Urinary bladder (tissue), 4 donors: ENCODE measurements around the gene ERGIC1. TPM values are rescaled to one million over a fixed set of nuclear protein-coding genes. Genes with fewer than 3 reads are reported as not detected.

Experiments
- DNase-seq: peaks from one replicate; pipeline ENCODE4 v3.0.0-alpha.2; 2015; ENCODE audit errors: extremely low spot score
- H3K27ac ChIP-seq: one replicate; pipeline ENCODE4 v1.5.1; 2013; ENCODE audit warnings: low read depth, mild to moderate bottlenecking, moderate library complexity
- H3K36me3 ChIP-seq: one replicate; pipeline ENCODE4 v1.6.1; 2013; ENCODE audit warnings: mild to moderate bottlenecking, moderate library complexity; ENCODE audit not compliant: insufficient read depth
- H3K4me1 ChIP-seq: one replicate; pipeline ENCODE4 v1.6.1; 2013; ENCODE audit warnings: mild to moderate bottlenecking, moderate library complexity; ENCODE audit not compliant: insufficient read depth
- H3K4me3 ChIP-seq: one replicate; pipeline ENCODE4 v1.5.1; 2013; ENCODE audit warnings: low read depth, low read length
- WGBS: extraction: QIAGEN DNeasy Blood & Tissue Kit; methylation state at CpG from one replicate; pipeline ENCODE4 v1.1.7; 2013; 5-methylcytosine and 5-hydroxymethylcytosine counted together
- polyA plus RNA-seq: library from polyadenylated mRNA; stranded (reverse); fragments of 200-250 nt; gene quantifications from one replicate; pipeline ENCODE4 v1.2.3, GENCODE V29; 2013
- total RNA-seq: library from RNA; depleted of rRNA; stranded (reverse); fragments of >200 nt; gene quantifications from one replicate; pipeline ENCODE4 v1.2.3, GENCODE V29; 2014
- donor health status: healthy with polysubstance abuse.
- donor health status: healthy.

The ERGIC1 gene
- total and polyA plus RNA-seq, 2 donors, result 68.5 to 103 TPM

DNA sequence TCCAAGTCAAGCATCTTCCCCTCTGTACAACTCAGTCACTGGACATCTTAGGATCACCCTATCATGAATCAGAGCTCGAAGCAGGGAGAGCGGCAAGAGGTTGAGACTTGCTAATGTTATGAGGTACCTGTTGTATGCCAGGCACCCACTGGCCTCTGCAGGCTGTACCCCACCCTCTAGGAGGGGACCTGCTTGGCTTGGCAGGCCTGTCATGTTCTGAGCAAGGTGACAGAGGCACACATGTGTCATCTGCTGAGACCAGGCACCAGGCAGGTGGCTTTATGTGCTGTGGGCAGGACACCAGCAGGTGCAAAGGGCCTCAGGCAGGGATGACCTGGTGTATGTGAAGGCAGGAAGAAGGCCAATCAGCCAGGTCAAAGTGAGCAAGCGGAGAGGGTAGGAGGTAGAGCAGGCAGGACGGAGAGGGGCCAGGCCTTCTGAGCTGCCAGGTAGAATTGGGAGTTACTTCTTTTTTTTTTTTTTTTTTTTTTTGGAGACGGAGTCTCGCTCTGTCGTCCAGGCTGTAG is 64.9 kb downstream of the ERGIC1 start:
- H3K4me3 ChIP-seq, result no peak overlapping the region
- peak overlapping the region; percentile 92 for H3K27ac ChIP-seq
- DNase-seq, result no peak
- WGBS, result 94% methylated on average over 7 of the region's 7 CpGs
- H3K36me3 ChIP-seq, result no peaks in the 10 kb centered on the region
- H3K4me1 ChIP-seq, result no peaks in the 10 kb centered on the region

DNA sequence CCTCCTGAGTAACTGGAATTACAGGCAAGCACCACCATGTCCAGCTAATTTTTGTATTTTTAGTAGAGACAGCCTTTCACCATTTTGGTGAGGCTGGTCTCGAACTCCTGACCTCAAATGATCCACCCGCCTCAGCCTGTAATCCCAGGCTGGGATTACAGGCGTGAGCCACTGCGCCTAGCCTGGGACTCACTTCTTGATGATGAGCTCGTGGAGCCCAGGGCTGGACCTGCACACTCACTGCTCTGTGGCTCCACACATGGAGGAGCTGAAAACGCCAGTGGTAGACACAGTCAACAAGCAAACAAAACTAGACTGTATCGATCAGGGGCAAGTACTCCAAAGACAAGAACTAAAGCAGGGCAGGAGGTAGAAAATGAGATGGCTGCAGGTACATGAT is 65.4 kb downstream of the ERGIC1 start:
- WGBS, result 91% methylated on average over 7 of the region's 7 CpGs
- Histone ChIP-seq H3K4me3 (no peak overlapping the region), H3K4me1 (no peaks in the 10 kb centered on the region), H3K27ac (no peak overlapping the region), H3K36me3 (no peaks in the 10 kb centered on the region)
- DNase-seq, result no peak

DNA sequence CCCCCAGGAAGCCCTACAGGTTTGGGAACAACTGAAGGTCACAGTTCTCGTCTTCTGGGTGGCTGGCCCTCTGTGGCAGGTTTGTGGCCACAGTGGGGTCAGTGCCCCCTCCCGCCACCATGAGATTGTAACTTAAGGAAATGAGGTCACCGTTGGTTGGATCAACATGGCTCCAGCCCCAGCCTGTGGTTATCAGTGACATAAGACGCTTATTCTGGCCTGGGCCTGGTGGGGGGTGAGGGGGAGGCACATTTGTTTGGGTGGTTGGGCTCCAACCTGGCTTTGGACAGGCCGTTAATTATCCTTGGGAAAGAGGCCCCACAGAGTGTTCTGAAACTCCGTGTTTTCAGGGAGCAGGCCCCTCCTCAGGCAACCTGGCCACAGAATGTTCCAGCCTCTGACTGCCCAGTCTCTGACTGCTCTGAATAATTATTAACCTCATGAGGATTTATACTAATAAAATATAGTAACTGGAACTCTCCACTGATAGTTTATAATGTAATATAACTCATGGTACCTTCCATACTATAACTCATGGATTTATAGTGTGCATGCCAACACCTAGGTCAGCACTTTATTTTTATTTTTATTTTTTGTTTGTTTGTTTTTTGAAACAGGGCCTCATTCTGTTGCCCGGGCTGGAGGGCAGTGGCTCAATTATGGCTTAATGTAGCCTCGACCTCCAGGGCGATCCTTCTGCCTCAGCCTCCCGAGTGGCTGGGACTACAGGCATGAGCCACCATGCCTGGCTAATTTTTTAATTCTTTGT is 67.1 kb downstream of the ERGIC1 start:
- H3K4me3 ChIP-seq, result no peak overlapping the region
- 55% methylated on average over 10 of the region's 10 CpGs for WGBS
- H3K27ac ChIP-seq, result peak overlapping the region; percentile 69
- peaks cover 2% of the 10 kb centered on the region for H3K4me1 ChIP-seq
- DNase-seq, result no peak
- no peaks in the 10 kb centered on the region for H3K36me3 ChIP-seq

DNA sequence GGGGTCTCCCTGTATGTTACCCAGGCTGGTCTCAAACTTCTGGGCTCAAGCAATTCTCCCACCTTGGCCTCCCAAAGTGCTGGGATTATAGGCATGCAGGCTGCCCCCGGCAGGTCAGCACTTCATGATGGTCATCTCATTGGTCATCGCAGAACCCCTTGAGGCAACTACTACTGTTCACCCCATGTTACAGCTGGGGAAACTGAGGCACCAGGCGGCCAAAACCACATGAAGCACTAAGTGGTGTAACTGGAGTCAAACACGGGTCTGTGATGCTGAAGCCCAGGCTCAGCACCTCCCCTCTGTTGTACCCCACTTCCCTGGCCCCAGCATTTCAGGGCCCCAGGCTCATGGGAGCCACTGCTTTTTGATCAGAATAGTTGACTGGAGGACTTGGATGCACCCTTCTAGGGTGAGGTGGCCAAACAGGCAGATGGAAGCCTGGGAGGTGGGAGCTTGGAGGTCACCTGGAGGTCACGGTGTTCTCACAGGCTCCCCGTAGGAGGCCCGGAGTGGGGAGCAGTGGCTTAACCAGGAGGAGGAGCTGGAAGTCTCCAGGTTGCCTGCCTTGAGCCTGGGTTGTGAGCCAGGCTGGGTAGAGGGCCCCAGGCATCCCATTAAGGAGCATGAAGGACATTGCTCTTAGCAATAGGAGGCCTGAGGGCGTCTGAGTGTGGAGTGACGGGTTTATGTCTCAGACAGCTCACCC is 67.9 kb downstream of the ERGIC1 start:
- Histone ChIP-seq H3K4me1 (peaks cover 2% of the 10 kb centered on the region), H3K36me3 (no peaks in the 10 kb centered on the region), H3K27ac (peak overlapping the region; percentile 68), H3K4me3 (no peak overlapping the region)
- WGBS, result 77% methylated on average over 9 of the region's 9 CpGs
- DNase-seq, result no peak

DNA sequence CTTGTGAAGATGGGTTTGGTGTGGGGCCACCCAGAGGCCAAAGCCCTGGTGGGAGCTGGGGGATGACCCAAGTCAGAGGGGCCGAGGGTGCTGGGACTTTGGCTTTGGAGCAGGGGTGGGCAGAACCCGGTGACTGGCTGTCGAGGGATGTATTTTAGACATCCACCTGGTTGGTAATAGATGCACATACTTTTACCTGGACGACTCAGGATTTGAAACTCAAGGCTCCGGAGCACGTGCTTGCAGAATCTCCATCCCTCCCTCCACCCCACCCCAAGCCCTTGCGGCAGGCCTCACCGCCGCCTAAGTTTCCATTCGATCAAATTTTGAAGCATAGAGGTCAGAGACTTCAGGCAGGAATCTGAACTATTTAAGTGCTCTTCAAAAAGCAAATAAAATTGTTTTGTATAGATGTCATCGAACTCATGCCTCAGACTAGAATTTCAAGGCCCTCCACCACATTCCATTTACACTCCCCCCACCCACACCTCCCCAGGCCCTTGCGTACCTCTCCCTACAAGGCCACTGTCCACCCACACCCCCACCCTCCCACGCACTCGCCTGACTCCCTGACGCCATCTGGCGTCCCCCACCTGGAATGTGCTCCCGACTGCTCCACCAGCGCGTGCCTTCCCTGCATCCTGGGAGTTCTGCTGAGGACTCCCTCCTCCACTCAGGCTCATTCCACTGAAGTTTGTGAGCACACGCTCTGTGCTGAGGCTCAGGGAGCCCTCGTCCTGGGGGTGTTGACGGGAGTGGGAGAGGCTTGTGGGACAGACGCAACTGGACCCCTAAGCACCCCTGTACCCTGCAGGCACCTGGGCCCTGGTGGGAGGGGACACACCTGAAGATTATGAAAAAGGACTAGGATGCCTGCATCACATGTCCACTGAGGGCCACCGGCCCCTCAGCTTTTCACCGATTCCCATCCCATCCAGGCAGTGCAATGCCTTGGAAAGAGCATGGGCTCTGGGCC is 68.7 kb downstream of the ERGIC1 start:
- H3K36me3 ChIP-seq, result no peaks in the 10 kb centered on the region
- H3K4me3 ChIP-seq, result no peak overlapping the region
- peaks cover 2% of the 10 kb centered on the region for H3K4me1 ChIP-seq
- WGBS, result 47% methylated on average over 25 of the region's 25 CpGs
- no peak for DNase-seq
- H3K27ac ChIP-seq, result peak overlapping the region; percentile 68

DNA sequence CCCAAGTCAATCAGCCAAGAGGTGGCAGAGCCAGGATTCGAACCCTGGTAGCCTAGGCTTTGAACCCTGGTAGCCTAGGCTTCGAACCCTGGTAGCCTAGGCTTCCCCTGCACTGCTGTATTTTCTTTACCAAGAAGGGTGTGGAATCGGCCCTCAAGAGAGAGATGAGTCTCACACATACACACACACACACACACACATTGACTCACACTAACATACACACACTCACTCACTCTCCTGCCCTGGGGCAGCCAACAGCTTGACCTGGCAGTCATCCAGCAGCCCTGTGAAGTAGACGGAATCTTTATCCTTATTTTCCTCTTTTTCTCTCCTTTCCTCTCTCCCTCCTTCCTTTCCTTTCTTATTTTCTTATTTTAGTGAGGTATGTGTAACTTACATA is 69.7 kb downstream of the ERGIC1 start:
- Histone ChIP-seq H3K4me1 (peaks cover 2% of the 10 kb centered on the region), H3K4me3 (no peak overlapping the region), H3K36me3 (no peaks in the 10 kb centered on the region), H3K27ac (peak overlapping the region; percentile 87)
- no peak for DNase-seq
- WGBS, result 48% methylated on average over 4 of the region's 4 CpGs

DNA sequence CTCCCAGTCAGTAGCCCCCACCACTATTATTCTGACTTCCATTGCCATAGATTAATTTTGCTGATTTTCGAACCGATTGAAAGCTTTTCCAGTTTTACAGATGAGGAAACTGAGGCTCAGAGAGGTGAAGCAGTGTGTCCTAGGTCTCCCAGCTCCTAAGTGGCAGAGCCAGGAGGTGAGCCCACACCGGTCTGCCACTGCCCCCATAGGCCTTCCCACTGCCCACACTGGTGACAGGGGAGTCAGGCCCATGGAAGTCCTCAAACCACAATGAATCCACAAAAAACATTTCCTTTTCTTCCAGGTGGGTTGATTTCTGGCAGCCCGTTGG is 70.2 kb downstream of the ERGIC1 start:
- peaks cover 2% of the 10 kb centered on the region for H3K4me1 ChIP-seq
- H3K27ac ChIP-seq, result peak overlapping the region; percentile 87
- no peak overlapping the region for H3K4me3 ChIP-seq
- H3K36me3 ChIP-seq, result no peaks in the 10 kb centered on the region
- WGBS, result 72% methylated on average over 4 of the region's 4 CpGs
- no peak for DNase-seq

DNA sequence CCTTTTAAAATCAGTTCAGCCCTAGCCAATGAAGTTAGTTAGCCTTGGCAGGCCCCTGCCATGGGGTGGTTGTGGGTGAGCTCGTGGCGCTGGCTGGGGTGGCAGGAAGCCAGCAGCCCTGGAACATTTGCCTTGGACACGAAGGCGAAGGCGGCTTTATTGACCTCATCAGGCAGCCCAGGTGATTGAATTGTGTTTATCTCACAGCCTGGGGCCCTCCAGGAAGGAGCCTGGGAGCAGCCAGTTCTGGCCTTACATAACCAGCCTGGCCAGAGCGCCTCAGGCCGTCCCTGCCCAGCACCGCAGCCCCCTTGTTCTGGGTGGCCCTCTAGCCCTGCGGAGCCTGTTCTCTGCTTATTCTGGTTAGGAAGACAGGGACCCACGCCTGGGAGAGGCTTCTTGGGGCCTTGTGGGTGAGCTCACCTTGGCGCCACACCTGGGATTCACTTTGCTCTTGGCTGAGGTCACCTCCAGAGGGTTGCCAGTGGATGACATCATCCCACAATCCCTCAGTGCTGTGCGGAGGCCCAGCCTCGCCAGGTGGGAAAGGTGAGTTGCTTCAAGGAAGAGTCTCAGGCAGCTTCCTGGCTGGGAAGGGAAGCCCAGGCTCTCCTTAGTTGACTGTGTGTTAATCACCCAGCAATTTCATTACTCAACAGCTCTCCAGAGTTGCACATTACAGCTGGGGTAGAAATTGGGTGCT is 70.7 kb downstream of the ERGIC1 start:
- 54% methylated on average over 13 of the region's 13 CpGs for WGBS
- no peak overlapping the region for H3K4me3 ChIP-seq
- peaks cover 2% of the 10 kb centered on the region for H3K4me1 ChIP-seq
- no peaks in the 10 kb centered on the region for H3K36me3 ChIP-seq
- peak overlapping the region; percentile 87 for H3K27ac ChIP-seq
- no peak for DNase-seq

DNA sequence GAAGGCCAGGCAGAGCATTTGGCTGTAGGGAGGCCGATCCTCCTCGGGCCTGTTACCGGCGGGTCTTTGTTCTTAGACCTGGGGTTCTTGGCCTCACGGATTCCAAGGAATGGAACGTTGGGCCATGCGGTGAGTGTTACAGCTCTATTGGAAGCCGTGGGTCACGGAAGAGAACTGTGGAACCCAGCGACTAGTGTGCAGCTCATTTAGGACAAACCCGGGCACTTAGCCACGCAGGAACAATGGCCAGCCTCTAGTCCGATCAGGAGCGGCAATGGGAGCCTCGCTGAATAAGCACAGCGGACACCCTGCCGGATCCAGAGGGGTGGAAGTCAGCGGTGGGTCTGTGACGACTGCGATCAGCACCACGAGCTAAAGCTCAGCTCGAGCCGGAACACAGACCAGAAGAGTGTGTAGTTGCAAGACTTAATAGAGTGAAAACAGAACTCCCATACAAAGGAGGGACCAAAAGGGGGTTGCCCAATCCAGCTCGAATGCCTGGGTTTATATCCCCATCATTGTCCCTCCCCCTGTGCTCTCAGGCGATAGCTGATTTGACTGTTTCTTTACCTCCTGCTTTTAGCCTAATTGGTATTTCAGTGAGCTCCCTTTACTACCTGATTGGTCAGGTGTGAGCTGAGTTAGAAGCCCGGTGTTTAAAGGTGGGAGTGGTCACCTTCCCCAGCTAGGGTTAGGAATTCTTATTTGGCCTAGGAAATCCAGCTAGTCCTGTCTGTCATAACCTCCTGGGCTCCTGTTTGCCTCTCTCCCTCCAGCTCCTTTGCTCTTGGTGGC is 71.5 kb downstream of the ERGIC1 start:
- no peaks in the 10 kb centered on the region for H3K36me3 ChIP-seq
- no peak for DNase-seq
- H3K4me3 ChIP-seq, result no peak overlapping the region
- peak overlapping the region; percentile 87 for H3K27ac ChIP-seq
- 83% methylated on average over 26 of the region's 26 CpGs for WGBS
- peaks cover 2% of the 10 kb centered on the region for H3K4me1 ChIP-seq

DNA sequence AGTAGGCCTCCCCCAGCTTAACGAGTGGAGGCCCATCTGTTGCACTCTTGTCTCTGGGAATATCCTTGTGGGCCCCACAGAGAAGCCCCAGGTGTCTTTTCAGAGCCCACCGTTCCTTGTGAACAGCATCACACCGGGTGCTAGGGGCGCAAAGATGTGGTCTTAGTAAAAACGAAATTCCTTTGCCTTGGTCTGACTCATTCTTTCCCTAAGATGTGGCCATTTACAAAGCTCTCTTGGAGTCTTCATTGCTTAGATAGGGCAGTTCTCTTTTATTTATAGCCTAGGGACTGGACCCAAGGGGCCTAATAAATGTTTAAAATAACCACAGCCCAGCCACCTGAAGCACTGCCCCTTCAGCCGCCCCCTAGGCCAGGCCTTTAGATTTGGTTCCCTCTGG is 72.4 kb downstream of the ERGIC1 start:
- H3K4me3 ChIP-seq, result no peak overlapping the region
- H3K36me3 ChIP-seq, result no peaks in the 10 kb centered on the region
- DNase-seq, result no peak
- 39% methylated on average over 6 of the region's 6 CpGs for WGBS
- H3K4me1 ChIP-seq, result peaks cover 2% of the 10 kb centered on the region
- H3K27ac ChIP-seq, result peak overlapping the region; percentile 28

DNA sequence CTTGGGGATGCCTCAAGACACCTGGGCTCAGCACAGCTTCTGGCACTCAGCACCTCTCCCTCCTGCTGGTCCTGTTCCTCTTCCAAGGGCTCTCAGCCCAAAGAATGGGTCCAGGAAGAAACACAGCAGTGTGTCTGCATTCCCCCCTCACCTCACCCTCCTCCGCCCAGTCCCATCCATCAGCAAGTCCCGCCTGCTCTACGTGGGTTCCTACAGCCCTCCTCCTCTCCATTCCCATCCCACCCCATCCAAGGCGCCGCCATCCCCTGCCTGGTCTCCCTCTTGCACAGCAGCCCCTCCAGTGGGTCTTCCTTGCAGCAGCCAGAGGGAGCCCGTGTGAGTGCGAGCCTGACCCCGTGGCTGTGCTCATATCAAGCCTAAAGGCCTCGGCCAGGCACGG is 72.8 kb downstream of the ERGIC1 start:
- DNase-seq, result no peak
- Histone ChIP-seq H3K4me1 (peaks cover 2% of the 10 kb centered on the region), H3K36me3 (no peaks in the 10 kb centered on the region), H3K27ac (peak overlapping the region; percentile 28), H3K4me3 (no peak overlapping the region)
- WGBS, result 65% methylated on average over 10 of the region's 10 CpGs

DNA sequence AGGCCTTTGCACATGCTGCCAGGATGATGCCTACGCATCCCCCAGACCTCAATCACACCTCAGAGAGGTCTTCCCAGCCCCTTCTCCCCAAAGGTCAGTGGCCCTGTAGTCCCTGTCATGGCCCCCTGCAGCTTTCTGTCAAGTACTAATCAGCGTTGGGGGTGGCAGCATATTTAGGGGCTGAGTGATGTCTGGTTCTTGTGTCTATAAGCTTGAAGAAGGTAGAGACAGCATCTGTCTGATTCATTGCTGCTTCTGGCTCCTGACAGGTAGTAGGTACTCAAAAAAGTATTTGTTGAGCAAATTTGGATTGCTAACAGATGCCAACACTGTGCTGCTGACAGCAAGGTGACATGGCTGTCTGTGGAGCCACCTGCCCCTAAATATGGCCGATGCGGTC is 73.6 kb downstream of the ERGIC1 start:
- no peak for DNase-seq
- no peak overlapping the region for H3K4me3 ChIP-seq
- no peaks in the 10 kb centered on the region for H3K36me3 ChIP-seq
- 96% methylated on average over 4 of the region's 4 CpGs for WGBS
- no peak overlapping the region for H3K27ac ChIP-seq
- H3K4me1 ChIP-seq, result peaks cover 2% of the 10 kb centered on the region
